GM12875 (cell line): Measurements from ENCODE around the gene SUMO3.

Source experiments
- H3K4me3 ChIP-seq: one replicate; pipeline ENCODE4 v1.5.1; 2011; ENCODE audit warnings: low read depth, low read length, control low read depth
- TF ChIP-seq, protein P1 (sequence below): IDR thresholded peaks from 2 replicates; pipeline ENCODE4 v1.5.1; 2011; ENCODE audit warnings: low read depth, mild to moderate bottlenecking, control low read depth, inconsistent platforms, low read length, moderate library complexity, borderline replicate concordance; ENCODE audit not compliant: insufficient read depth

The SUMO3 gene

GRCh38 chr21:44853601-44854390 lies 35.9 kb upstream of the SUMO3 start:
- TF ChIP-seq, protein P1, sequence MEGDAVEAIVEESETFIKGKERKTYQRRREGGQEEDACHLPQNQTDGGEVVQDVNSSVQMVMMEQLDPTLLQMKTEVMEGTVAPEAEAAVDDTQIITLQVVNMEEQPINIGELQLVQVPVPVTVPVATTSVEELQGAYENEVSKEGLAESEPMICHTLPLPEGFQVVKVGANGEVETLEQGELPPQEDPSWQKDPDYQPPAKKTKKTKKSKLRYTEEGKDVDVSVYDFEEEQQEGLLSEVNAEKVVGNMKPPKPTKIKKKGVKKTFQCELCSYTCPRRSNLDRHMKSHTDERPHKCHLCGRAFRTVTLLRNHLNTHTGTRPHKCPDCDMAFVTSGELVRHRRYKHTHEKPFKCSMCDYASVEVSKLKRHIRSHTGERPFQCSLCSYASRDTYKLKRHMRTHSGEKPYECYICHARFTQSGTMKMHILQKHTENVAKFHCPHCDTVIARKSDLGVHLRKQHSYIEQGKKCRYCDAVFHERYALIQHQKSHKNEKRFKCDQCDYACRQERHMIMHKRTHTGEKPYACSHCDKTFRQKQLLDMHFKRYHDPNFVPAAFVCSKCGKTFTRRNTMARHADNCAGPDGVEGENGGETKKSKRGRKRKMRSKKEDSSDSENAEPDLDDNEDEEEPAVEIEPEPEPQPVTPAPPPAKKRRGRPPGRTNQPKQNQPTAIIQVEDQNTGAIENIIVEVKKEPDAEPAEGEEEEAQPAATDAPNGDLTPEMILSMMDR = no peak
- H3K4me3 ChIP-seq = no peak overlapping the region

GRCh38 chr21:44850905-44851657 lies 33.2 kb upstream of the SUMO3 start:
- H3K4me3 ChIP-seq = no peak overlapping the region
- TF ChIP-seq, protein P1 = no peak

DNA sequence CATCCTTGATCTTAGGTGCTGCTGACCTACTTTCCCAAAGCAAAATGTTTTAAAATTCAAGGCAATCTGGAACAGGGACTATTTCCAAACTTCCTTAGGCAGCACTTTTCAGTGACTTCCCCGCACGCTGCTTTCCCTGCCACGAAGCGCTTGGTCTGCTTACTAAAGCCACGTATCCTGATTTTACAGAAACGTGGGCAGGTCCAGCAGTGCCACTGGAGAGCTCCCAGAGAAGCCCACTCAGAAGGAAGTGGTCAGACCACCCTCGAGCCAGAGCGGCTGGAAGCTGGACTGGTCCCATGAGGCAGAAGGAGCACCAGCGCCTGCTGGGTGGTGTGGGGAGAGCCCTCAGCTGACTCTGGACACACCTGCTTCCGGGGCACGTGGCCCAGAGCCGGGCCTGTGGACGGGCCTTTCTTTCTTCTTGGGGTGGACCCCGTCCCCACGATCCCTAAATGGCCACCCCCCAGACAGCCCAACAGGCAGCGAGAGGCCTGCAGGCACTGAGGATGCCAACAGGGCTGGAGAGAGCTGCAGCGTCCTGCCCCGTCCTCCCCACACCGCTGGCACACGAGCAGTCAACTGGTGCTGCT lies 32.4 kb upstream of the SUMO3 start:
- TF ChIP-seq, protein P1 = no peak

GRCh38 chr21:44849616-44850130 lies 31.8 kb upstream of the SUMO3 start:
- TF ChIP-seq, protein P1 = no peak
- H3K4me3 ChIP-seq = no peak overlapping the region

More for the DNA sequence above, 32.4 kb upstream of the SUMO3 start:
- no peak overlapping the region for H3K4me3 ChIP-seq

GRCh38 chr21:44848821-44849521 lies 31.1 kb upstream of the SUMO3 start:
- no peak overlapping the region for H3K4me3 ChIP-seq
- TF ChIP-seq, protein P1 = no peak

DNA sequence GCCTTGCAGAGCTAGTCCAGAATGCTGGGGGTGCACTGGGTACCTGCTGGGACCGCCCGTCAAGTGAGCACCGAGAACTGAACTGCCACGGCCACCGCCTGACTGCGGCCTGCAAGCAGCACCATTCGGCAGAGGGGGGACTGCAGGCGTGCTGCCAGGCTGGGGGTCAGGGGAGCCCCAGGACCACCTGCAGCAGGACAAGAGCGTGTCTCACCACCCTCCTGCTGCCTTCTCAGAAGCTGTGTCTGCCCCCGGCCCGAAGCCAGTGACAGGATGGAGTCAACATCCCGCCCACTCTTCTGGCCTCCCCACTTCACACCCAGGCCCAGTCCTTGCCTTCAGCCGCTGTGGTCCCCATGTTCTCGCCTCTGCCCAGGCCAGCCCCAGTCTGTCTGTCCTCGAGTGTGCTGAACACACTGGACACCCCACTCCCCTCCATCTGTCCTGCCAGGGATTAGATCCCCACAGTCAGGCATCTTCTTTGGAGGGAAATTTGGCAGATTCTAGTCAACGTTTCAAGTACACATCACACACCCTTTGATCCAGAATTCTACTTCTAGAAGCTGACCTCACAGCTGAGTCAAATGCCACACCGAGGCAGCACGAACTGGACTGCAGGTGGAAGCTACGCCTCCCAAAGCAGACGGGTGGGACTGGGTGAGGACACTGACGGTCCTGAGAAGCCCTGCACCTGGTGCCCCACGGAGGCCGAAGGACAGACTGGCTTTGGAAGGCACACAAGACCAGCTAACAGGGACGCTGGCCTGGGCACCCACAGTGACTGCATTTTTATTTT lies 29.6 kb upstream of the SUMO3 start:
- H3K4me3 ChIP-seq = no peak overlapping the region
- TF ChIP-seq, protein P1 = no peak
